Measurements from ENCODE around the gene ZMYM2. TPM values are rescaled to one million over a fixed set of nuclear protein-coding genes. Genes with fewer than 3 reads are reported as not detected.

The ZMYM2 gene
- total RNA-seq, 1 donor from 2014 or later = 73.2 TPM

DNA sequence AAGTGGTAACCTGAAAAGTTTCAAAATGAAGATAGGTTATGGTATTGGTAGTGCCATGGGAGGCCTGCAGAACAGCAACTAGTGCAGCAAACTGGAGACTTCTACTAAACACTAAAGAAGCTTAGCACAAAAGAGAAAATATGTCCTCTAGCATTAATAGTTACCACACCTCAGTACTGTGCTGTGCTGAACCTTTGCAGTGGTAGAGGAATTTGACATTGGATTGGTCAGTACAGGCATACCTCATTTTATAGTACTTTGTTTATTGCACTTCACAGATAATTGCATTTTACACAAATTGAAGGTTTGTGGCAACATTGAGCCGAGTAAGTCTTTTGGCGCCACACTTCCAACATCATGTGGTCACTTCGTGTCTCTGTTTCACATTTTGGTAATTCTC is 40.4 kb downstream of the ZMYM2 start:
- Mint-ChIP-seq H3K27me3 (ENCODE audit: low read depth) (no peaks in the 10 kb centered on the region), H3K4me1 (ENCODE audit: low read depth) (peaks cover 37% of the 10 kb centered on the region), H3K9me3 (no peaks in the 10 kb centered on the region), H3K4me3 (ENCODE audit: low read depth) (no peak overlapping the region), H3K27ac (no peak overlapping the region), H3K36me3 (ENCODE audit: low read depth) (peaks cover 64% of the 10 kb centered on the region)
- no peak for DNase-seq (ENCODE audit: low spot score)
- intact Hi-C loops (cut with micrococcal nuclease) = no loop called here

DNA sequence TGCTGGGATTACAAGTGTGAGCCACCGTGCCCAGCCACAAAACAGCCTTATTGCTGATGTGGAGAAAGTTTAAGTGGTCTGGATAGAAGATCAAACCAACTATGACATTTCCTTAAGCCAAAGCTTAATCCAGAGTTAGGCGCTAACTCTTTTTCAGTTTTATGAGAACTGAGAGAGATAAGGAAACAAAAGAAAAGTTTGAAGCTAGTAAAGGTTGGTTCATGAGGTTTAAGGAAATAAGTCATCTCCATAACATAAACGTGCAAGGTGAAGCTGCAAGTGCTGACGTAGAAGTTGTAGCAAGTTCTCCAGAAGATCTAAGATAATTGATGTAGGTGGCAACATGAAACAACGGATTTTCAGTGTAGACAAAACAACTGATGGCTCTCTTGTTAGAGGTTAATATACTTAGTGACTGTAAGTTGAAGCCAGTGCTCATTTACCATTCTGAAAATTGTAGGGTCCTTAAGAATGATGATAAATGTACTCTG is 41.6 kb downstream of the ZMYM2 start:
- no peaks in the 10 kb centered on the region for H3K27me3 Mint-ChIP-seq (ENCODE audit: low read depth)
- H3K36me3 Mint-ChIP-seq (ENCODE audit: low read depth) = peaks cover 68% of the 10 kb centered on the region
- peak overlapping the region; percentile 62 for H3K27ac Mint-ChIP-seq
- no peaks in the 10 kb centered on the region for H3K9me3 Mint-ChIP-seq
- no peak for DNase-seq (ENCODE audit: low spot score)
- peaks cover 37% of the 10 kb centered on the region for H3K4me1 Mint-ChIP-seq (ENCODE audit: low read depth)
- intact Hi-C loops (cut with micrococcal nuclease) = loop anchor here (2.0 kb wide), 1 partner anchor 19 kb away; no protein-coding TSS in a partner anchor
- H3K4me3 Mint-ChIP-seq (ENCODE audit: low read depth) = no peak overlapping the region

DNA sequence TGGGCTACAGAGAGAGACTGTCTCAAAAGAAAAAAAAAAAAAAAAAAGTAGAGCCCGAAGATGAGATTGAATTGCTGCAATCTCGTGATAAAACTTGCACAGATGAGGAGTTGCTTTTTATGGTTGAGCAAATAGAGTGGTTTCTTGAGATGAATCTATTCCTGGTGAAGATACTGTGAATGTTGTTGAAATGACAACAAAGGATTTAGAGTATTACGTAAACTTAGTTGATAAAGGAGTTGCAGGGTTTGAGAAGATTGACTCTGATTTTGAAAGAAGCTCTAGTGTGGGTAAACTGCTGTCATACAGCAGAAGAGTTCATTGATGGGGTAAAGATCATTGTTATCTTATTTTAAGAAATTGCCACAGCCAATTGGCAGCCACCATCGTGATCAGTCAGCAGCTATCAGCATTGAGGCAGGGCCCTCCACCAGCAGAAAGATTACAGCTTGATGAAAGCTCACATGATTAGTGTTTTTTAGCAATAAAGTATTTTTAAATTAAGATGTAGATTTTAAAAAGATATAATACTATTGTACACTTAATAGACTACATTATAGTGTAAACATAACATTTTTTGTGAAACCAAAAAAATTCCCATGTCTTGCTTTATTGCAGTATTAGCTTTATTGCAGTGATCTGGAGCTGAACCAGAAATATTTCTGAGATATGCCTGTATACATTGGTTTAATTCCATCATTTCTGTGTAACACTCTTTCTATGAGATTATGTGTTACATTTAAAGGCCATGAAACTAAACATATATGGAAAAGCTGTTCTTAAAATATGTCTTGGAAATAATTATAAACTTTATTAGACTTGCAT is 43.1 kb downstream of the ZMYM2 start:
- DNase-seq (ENCODE audit: low spot score) = no peak
- Mint-ChIP-seq H3K27ac (peak overlapping the region; percentile 7), H3K4me3 (ENCODE audit: low read depth) (no peak overlapping the region), H3K9me3 (no peaks in the 10 kb centered on the region), H3K27me3 (ENCODE audit: low read depth) (no peaks in the 10 kb centered on the region), H3K36me3 (ENCODE audit: low read depth) (peaks cover 67% of the 10 kb centered on the region), H3K4me1 (ENCODE audit: low read depth) (peaks cover 35% of the 10 kb centered on the region)
- intact Hi-C loops (cut with micrococcal nuclease) = loop anchor here (2.0 kb wide), 1 partner anchor 17 kb away; no protein-coding TSS in a partner anchor

DNA sequence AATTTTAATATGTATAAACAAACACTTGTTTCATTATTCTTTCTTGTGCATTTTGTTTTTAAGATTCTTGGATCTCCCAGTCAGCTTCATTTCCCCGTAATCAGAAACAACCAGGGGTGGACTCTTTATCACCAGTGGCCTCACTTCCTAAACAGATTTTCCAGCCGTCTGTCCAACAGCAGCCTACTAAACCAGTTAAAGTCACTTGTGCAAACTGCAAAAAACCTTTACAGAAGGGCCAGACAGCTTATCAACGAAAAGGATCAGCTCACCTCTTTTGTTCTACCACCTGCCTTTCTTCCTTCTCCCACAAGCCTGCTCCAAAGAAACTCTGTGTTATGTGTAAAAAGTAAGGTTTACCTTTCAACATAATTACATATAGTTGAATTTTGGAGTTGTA is 44.3 kb downstream of the ZMYM2 start:
- Mint-ChIP-seq H3K9me3 (no peaks in the 10 kb centered on the region), H3K36me3 (ENCODE audit: low read depth) (peaks cover 60% of the 10 kb centered on the region), H3K4me1 (ENCODE audit: low read depth) (peaks cover 35% of the 10 kb centered on the region), H3K27me3 (ENCODE audit: low read depth) (no peaks in the 10 kb centered on the region), H3K27ac (peak overlapping the region; percentile 59), H3K4me3 (ENCODE audit: low read depth) (no peak overlapping the region)
- intact Hi-C loops (cut with micrococcal nuclease) = no loop called here
- no peak for DNase-seq (ENCODE audit: low spot score)

DNA sequence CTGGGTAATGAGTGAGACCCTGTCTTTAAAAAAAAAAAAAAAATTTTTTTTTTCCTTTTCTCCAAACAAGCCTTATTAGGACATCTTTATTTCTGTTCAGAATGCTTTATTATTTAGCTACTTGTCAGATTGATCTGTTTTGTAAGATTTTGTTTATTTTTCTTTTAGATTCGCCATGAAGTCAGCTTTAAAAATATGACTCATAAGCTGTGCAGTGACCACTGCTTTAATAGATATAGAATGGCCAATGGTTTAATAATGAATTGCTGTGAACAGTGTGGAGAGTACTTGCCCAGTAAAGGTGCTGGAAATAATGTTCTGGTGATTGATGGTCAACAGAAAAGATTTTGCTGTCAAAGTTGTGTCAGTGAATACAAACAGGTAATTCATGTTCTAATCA is 47.7 kb downstream of the ZMYM2 start:
- H3K27ac Mint-ChIP-seq = no peak overlapping the region
- H3K4me1 Mint-ChIP-seq (ENCODE audit: low read depth) = peaks cover 9% of the 10 kb centered on the region
- intact Hi-C loops (cut with micrococcal nuclease) = no loop called here
- H3K9me3 Mint-ChIP-seq = no peaks in the 10 kb centered on the region
- DNase-seq (ENCODE audit: low spot score) = no peak
- no peak overlapping the region for H3K4me3 Mint-ChIP-seq (ENCODE audit: low read depth)
- no peaks in the 10 kb centered on the region for H3K27me3 Mint-ChIP-seq (ENCODE audit: low read depth)
- peaks cover 60% of the 10 kb centered on the region for H3K36me3 Mint-ChIP-seq (ENCODE audit: low read depth)

DNA sequence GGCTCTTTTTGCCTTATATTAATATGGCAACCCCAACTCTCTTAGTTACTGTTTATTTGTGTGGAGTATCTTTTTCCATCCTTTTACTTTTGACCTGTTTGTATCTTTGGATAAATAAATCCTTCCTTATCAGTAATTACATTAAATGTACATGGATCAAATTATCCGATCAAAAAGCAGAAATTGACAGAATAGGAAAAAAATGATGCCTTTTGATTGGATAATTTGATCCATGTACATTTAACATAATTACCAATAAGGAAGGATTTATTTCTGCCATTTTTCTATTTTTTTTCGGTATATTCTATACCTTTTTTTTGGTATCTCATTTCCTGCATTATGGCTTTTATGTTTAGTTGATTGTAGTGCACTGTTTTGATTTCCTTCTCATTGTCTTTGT is 57.2 kb downstream of the ZMYM2 start:
- no peak for DNase-seq (ENCODE audit: low spot score)
- Mint-ChIP-seq H3K4me1 (ENCODE audit: low read depth) (peaks cover 7% of the 10 kb centered on the region), H3K27me3 (ENCODE audit: low read depth) (no peaks in the 10 kb centered on the region), H3K36me3 (ENCODE audit: low read depth) (peaks cover 87% of the 10 kb centered on the region), H3K9me3 (peaks cover 43% of the 10 kb centered on the region), H3K4me3 (ENCODE audit: low read depth) (no peak overlapping the region), H3K27ac (no peak overlapping the region)
- intact Hi-C loops (cut with micrococcal nuclease) = no loop called here

DNA sequence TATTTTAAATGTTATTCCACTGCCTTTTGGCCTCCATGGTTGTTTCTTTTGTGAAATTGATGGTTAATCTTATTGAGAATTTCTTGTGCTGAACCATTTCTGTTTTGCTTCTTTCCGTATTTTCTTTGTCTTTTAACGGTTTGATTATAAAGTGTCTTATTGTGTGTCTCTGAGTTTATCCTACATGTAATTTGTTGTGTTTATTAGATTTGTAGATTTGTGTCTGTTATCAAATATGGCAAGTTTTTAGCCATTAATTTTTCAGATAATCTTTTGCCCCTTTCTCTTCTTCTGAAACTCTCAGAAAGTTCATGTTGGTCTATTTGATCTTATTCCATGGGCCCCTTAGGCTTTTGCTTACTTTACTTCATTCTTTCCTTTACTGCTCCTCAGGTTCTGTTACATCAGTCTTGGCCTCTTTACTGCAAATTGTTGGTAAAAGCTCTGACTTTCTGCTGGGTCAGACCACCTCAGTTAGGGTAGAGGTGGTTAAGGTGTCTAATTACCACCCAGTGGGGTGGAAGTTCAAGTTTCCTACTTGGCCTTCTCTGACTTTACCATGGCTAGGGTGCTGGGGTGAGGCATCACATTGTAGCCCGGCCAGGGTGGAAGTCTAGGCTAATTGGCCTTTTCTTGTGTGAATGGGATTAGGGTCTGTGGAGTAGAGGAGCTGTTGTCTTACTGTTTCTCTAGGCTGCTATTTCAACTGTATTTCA is 58.3 kb downstream of the ZMYM2 start:
- Mint-ChIP-seq H3K4me1 (ENCODE audit: low read depth) (peaks cover 13% of the 10 kb centered on the region), H3K27me3 (ENCODE audit: low read depth) (no peaks in the 10 kb centered on the region), H3K9me3 (peaks cover 43% of the 10 kb centered on the region), H3K36me3 (ENCODE audit: low read depth) (peaks cover 91% of the 10 kb centered on the region), H3K4me3 (ENCODE audit: low read depth) (no peak overlapping the region), H3K27ac (no peak overlapping the region)
- no peak for DNase-seq (ENCODE audit: low spot score)
- intact Hi-C loops (cut with micrococcal nuclease) = no loop called here

DNA sequence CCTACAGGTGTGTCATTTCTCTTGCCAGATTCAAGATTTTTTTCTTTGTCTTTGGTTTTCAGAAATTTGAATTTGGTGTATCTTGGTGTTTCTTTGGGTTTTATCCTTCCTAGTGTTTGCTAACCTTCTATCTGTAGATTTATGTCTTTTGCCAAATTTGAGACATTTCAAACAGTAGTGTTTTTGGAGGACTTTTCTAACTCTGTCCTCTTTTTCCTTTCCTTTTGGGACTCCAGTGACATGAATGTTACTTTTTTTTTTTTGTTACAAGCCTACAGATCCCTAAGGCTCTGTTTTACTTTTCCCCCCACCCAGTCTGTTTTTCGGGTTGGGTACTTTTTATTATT is 58.8 kb downstream of the ZMYM2 start:
- no peak overlapping the region for H3K27ac Mint-ChIP-seq
- intact Hi-C loops (cut with micrococcal nuclease) = no loop called here
- H3K4me1 Mint-ChIP-seq (ENCODE audit: low read depth) = peaks cover 13% of the 10 kb centered on the region
- DNase-seq (ENCODE audit: low spot score) = no peak
- no peak overlapping the region for H3K4me3 Mint-ChIP-seq (ENCODE audit: low read depth)
- no peaks in the 10 kb centered on the region for H3K27me3 Mint-ChIP-seq (ENCODE audit: low read depth)
- H3K36me3 Mint-ChIP-seq (ENCODE audit: low read depth) = peaks cover 91% of the 10 kb centered on the region
- H3K9me3 Mint-ChIP-seq = peaks cover 43% of the 10 kb centered on the region

DNA sequence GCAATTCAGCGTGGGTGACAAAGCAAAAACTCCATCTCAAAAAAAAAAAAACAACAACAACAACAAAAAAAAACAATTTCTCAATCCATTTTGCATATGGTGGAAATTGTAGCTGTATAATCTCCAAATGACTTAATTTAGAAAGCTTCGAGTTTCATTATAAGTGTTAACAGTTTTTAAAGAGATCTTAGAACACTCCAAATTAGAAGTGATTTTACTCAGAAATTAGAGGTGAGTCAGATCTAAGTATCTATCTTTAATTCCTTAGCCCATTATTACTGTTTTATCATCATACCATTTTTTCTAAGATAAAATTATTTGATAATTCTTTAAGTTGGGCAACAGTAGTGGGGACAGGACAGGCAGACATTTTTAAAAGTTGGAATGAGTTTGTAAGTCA is 60.5 kb downstream of the ZMYM2 start:
- Mint-ChIP-seq H3K36me3 (ENCODE audit: low read depth) (peaks cover 75% of the 10 kb centered on the region), H3K4me3 (ENCODE audit: low read depth) (no peak overlapping the region), H3K9me3 (peaks cover 34% of the 10 kb centered on the region), H3K27me3 (ENCODE audit: low read depth) (no peaks in the 10 kb centered on the region), H3K27ac (no peak overlapping the region), H3K4me1 (ENCODE audit: low read depth) (peaks cover 13% of the 10 kb centered on the region)
- intact Hi-C loops (cut with micrococcal nuclease) = loop anchor here (2.0 kb wide), 1 partner anchor 18 kb away; no protein-coding TSS in a partner anchor
- DNase-seq (ENCODE audit: low spot score) = no peak

DNA sequence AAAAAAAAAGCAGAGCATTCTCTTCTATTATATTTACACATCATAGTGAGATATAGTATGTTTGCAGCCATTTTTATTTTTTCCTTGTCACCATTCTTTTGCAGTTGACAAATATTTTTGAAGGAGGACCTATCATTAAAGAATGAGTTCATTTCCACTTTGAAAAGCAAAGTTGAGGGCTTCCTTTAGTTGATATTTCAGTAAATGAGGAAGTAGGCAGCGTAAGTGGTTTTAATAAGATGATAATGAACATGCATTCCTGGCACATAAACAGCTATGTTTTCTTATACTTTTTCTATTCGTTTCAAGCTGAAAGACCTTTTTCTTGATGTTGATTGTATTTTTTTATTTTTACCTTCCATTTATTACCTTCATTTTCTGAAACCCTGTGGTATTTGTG is 66.2 kb downstream of the ZMYM2 start:
- no peaks in the 10 kb centered on the region for H3K27me3 Mint-ChIP-seq (ENCODE audit: low read depth)
- no peak for DNase-seq (ENCODE audit: low spot score)
- H3K4me1 Mint-ChIP-seq (ENCODE audit: low read depth) = peaks cover 5% of the 10 kb centered on the region
- H3K27ac Mint-ChIP-seq = no peak overlapping the region
- peaks cover 43% of the 10 kb centered on the region for H3K36me3 Mint-ChIP-seq (ENCODE audit: low read depth)
- no peak overlapping the region for H3K4me3 Mint-ChIP-seq (ENCODE audit: low read depth)
- H3K9me3 Mint-ChIP-seq = no peaks in the 10 kb centered on the region
- intact Hi-C loops (cut with micrococcal nuclease) = no loop called here

DNA sequence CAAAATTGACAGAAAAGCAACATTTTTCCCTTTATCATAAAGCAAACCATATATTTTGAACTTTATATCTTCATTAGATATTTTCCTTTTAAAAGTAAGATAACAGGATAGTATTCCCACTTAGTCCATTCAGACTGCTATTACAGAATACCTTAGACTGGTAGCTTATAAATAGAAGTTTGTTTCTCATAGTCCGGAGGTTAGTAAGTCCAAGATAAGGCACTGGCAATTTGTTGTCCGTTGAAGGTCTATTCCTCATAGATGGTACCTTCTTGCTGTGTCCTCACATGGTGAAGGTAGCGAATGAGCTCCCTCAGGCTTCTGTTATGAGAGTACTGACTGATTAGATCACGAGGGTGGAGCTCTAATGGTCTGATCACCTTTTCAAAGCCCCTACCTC is 70.4 kb downstream of the ZMYM2 start:
- Mint-ChIP-seq H3K27ac (no peak overlapping the region), H3K4me1 (ENCODE audit: low read depth) (no peaks in the 10 kb centered on the region), H3K36me3 (ENCODE audit: low read depth) (peaks cover 40% of the 10 kb centered on the region), H3K4me3 (ENCODE audit: low read depth) (no peak overlapping the region), H3K27me3 (ENCODE audit: low read depth) (no peaks in the 10 kb centered on the region), H3K9me3 (no peaks in the 10 kb centered on the region)
- intact Hi-C loops (cut with micrococcal nuclease) = no loop called here
- no peak for DNase-seq (ENCODE audit: low spot score)

DNA sequence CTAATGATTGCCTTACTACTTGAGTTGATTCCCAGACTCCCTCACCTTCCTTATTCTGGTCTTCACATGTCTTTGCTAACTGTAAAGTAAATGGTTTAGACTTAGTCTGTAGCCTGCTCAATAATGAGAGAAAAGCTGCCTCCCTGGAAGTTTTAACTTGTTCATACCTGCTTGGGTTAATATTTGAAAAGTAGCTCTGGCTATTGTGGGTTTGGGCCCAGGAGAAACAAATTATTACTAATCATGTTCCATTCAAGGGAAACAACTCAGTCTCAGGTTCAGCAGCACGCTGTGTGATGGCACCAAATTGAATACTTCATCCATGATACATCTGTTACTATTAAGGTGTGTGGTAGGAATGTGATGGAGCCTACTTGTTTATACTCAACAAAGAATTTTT is 75.0 kb downstream of the ZMYM2 start:
- intact Hi-C loops (cut with micrococcal nuclease) = no loop called here
- no peak for DNase-seq (ENCODE audit: low spot score)
- H3K27me3 Mint-ChIP-seq (ENCODE audit: low read depth) = no peaks in the 10 kb centered on the region
- peaks cover 8% of the 10 kb centered on the region for H3K9me3 Mint-ChIP-seq
- no peak overlapping the region for H3K27ac Mint-ChIP-seq
- H3K4me1 Mint-ChIP-seq (ENCODE audit: low read depth) = peaks cover 3% of the 10 kb centered on the region
- H3K36me3 Mint-ChIP-seq (ENCODE audit: low read depth) = peaks cover 62% of the 10 kb centered on the region
- H3K4me3 Mint-ChIP-seq (ENCODE audit: low read depth) = no peak overlapping the region

DNA sequence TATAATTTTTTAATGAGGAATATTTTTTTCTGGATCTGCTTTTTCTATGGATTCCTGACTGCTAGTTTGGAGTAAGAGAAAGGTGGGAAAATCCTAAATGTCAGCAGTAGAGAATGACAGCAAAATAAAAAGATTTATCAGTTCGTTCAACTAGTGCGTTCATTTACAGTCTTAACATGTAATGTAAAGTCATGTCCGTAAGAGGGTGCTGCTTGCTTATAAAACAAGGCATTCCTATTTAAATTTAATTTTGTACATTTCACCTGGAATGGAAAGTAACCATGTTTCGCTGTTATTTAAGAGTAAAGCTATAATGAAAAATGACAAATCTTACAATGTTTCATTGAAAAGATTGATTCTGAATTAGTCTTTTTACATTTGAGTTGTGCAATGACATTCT is 76.6 kb downstream of the ZMYM2 start:
- H3K4me1 Mint-ChIP-seq (ENCODE audit: low read depth) = peaks cover 8% of the 10 kb centered on the region
- no peak overlapping the region for H3K27ac Mint-ChIP-seq
- peaks cover 12% of the 10 kb centered on the region for H3K9me3 Mint-ChIP-seq
- peaks cover 78% of the 10 kb centered on the region for H3K36me3 Mint-ChIP-seq (ENCODE audit: low read depth)
- DNase-seq (ENCODE audit: low spot score) = no peak
- no peak overlapping the region for H3K4me3 Mint-ChIP-seq (ENCODE audit: low read depth)
- no peaks in the 10 kb centered on the region for H3K27me3 Mint-ChIP-seq (ENCODE audit: low read depth)
- intact Hi-C loops (cut with micrococcal nuclease) = no loop called here

All from activated T-helper 2 cell treated with anti-CD3 and anti-CD28 coated beads, Interferon-gamma antibody, Interleukin-2, Interleukin-4, amounts not matched to agents 10 μg/mL and 5 μg/mL and 100 μg/mL, durations not matched to agents 14 hours and 24 hours and 36 hours (primary cell).